Measurements from ENCODE around the gene XCR1.

GRCh38 chr3:45969116-45969515 lies 58.2 kb downstream of the XCR1 start:
- TF ChIP-seq CTCF (IDR thresholded peaks at IDR 0.05) (no peak), POLR2A (IDR thresholded peaks at IDR 0.05) (no peak)
